Smooth muscle cell (in vitro differentiated cells): ENCODE results near the gene DNAH10. TPM values are rescaled to one million over a fixed set of nuclear protein-coding genes. Genes with fewer than 3 reads are reported as not detected.

Experiments
- DNase-seq: peaks from one replicate; lab custom pipeline; 2025; ENCODE audit not compliant: unreplicated experiment; lab: John Stamatoyannopoulos, UW
- H2AFZ ChIP-seq: fragments of 200-600 bp; sonication (generic); 2 replicates; pipeline ENCODE4 v1.6.0; 2016; ENCODE audit warnings: antibody characterized with exemption, low read depth, mild to moderate bottlenecking
- H3F3A ChIP-seq: fragments of 200-600 bp; sonication (generic); 2 replicates; pipeline ENCODE4 v1.6.0; 2017; ENCODE audit warnings: antibody characterized with exemption, low read depth
- H3K27ac ChIP-seq: fragments of 200-600 bp; sonication (generic); 2 replicates; pipeline ENCODE4 v1.5.1; 2016; ENCODE audit warnings: low read depth, mild to moderate bottlenecking
- H3K27me3 ChIP-seq: fragments of 200-600 bp; sonication (generic); 2 replicates; pipeline ENCODE4 v1.6.1; 2016; ENCODE audit warnings: low read depth, mild to moderate bottlenecking
- H3K36me3 ChIP-seq: fragments of 200-600 bp; sonication (generic); 2 replicates; pipeline ENCODE4 v1.5.1; 2016; ENCODE audit warnings: low read depth
- H3K4me1 ChIP-seq: fragments of 200-600 bp; sonication (generic); 2 replicates; pipeline ENCODE4 v1.5.1; 2016; ENCODE audit warnings: low read depth
- H3K4me2 ChIP-seq: fragments of 200-600 bp; sonication (generic); 2 replicates; pipeline ENCODE4 v1.6.0; 2016; ENCODE audit warnings: mild to moderate bottlenecking
- H3K4me3 ChIP-seq: fragments of 200-600 bp; sonication (generic); 2 replicates; pipeline ENCODE4 v1.5.1; 2016; ENCODE audit warnings: mild to moderate bottlenecking
- H3K79me2 ChIP-seq: fragments of 200-600 bp; sonication (generic); 2 replicates; pipeline ENCODE4 v1.6.0; 2016; ENCODE audit warnings: low read depth, mild to moderate bottlenecking
- H3K9ac ChIP-seq: fragments of 200-600 bp; sonication (generic); 2 replicates; pipeline ENCODE4 v1.6.0; 2016; ENCODE audit warnings: low read depth
- H3K9me3 ChIP-seq: fragments of 200-600 bp; sonication (generic); replicated peaks from 2 replicates; pipeline ENCODE4 v1.5.1; 2016; ENCODE audit warnings: low read depth
- H4K20me1 ChIP-seq: fragments of 200-600 bp; sonication (generic); 2 replicates; pipeline ENCODE4 v1.6.0; 2016; ENCODE audit warnings: low read depth
- CTCF ChIP-seq: fragments of 200-600 bp; sonication (generic); IDR thresholded peaks from 2 replicates; pipeline ENCODE4 v1.5.1; 2017; ENCODE audit warnings: borderline replicate concordance, mild to moderate bottlenecking, antibody characterized with exemption; ENCODE audit not compliant: insufficient read depth, poor library complexity, severe bottlenecking
- WGBS: methylation state at CpG from one replicate; pipeline ENCODE4 v1.1.7; 2016; ENCODE audit warnings: low lambda C conversion rate; 5-methylcytosine and 5-hydroxymethylcytosine counted together
- polyA plus RNA-seq: library from polyadenylated mRNA; unstranded; fragments of >200 nt; fragmentation: Nextera tagmentation; extraction: Ambion mirVana; gene quantifications from 2 replicates; pipeline ENCODE4 v1.2.1, GENCODE V29; 2016
- total RNA-seq: library from RNA; depleted of rRNA; stranded (reverse); fragments of >200 nt; gene quantifications from 2 replicates; pipeline ENCODE4 v1.2.3, GENCODE V29; 2014

Gene DNAH10
- total and polyA plus RNA-seq, 2 experiments from 2014 or later = 1.5 to 2.2 TPM

- no peak for TF ChIP-seq CTCF
- Histone ChIP-seq H3K79me2 (peaks cover 24% of the 10 kb centered on the region), H2AFZ (no peak overlapping the region), H4K20me1 (peaks cover 73% of the 10 kb centered on the region), H3K9me3 (no peaks in the 10 kb centered on the region), H3K27me3 (no peaks in the 10 kb centered on the region), H3K9ac (no peak overlapping the region), H3F3A (no peaks in the 10 kb centered on the region), H3K36me3 (no peaks in the 10 kb centered on the region), H3K4me2 (no peak overlapping the region), H3K4me1 (no peaks in the 10 kb centered on the region), H3K4me3 (no peak overlapping the region), H3K27ac (no peak overlapping the region)
- no peak for DNase-seq
- WGBS = 53% methylated on average over 9 of the region's 9 CpGs
These were observed 196.8 kb downstream of the DNAH10 start for GRCh38 chr12:123958876-123959275.

GRCh38 chr12:123960029-123960735 lies 198.1 kb downstream of the DNAH10 start:
- Histone ChIP-seq H3K27ac (no peak overlapping the region), H3K4me2 (no peak overlapping the region), H2AFZ (no peak overlapping the region), H3K9me3 (no peaks in the 10 kb centered on the region), H3K79me2 (peaks cover 28% of the 10 kb centered on the region), H3K9ac (no peak overlapping the region), H3K36me3 (no peaks in the 10 kb centered on the region), H4K20me1 (peaks cover 84% of the 10 kb centered on the region), H3K4me3 (no peak overlapping the region), H3K4me1 (no peaks in the 10 kb centered on the region), H3K27me3 (no peaks in the 10 kb centered on the region), H3F3A (no peaks in the 10 kb centered on the region)
- 90% methylated on average over 9 of the region's 9 CpGs for WGBS
- DNase-seq = no peak
- no peak for TF ChIP-seq CTCF

- no peak overlapping the region for H3K9ac ChIP-seq
- peaks cover 89% of the 10 kb centered on the region for H4K20me1 ChIP-seq
- no peaks in the 10 kb centered on the region for H3K27me3 ChIP-seq
- H3K9me3 ChIP-seq = no peaks in the 10 kb centered on the region
- H2AFZ ChIP-seq = no peak overlapping the region
- H3K27ac ChIP-seq = no peak overlapping the region
- H3F3A ChIP-seq = no peaks in the 10 kb centered on the region
- no peak for TF ChIP-seq CTCF
- H3K4me1 ChIP-seq = no peaks in the 10 kb centered on the region
- WGBS = 89% methylated on average over 4 of the region's 4 CpGs
- H3K4me3 ChIP-seq = no peak overlapping the region
- H3K36me3 ChIP-seq = no peaks in the 10 kb centered on the region
- H3K79me2 ChIP-seq = peaks cover 32% of the 10 kb centered on the region
- DNase-seq = no peak
- no peak overlapping the region for H3K4me2 ChIP-seq
These were observed 198.8 kb downstream of the DNAH10 start for GRCh38 chr12:123960856-123961255.

- peaks cover 29% of the 10 kb centered on the region for H3K79me2 ChIP-seq
- H4K20me1 ChIP-seq = peaks cover 92% of the 10 kb centered on the region
- WGBS = 89% methylated on average over 12 of the region's 12 CpGs
- H3K27me3 ChIP-seq = no peaks in the 10 kb centered on the region
- no peak overlapping the region for H3K4me3 ChIP-seq
- no peaks in the 10 kb centered on the region for H3F3A ChIP-seq
- H2AFZ ChIP-seq = no peak overlapping the region
- no peaks in the 10 kb centered on the region for H3K36me3 ChIP-seq
- H3K9me3 ChIP-seq = no peaks in the 10 kb centered on the region
- H3K27ac ChIP-seq = no peak overlapping the region
- no peak overlapping the region for H3K9ac ChIP-seq
- no peak for TF ChIP-seq CTCF
- no peak for DNase-seq
- H3K4me2 ChIP-seq = no peak overlapping the region
- H3K4me1 ChIP-seq = no peaks in the 10 kb centered on the region
These were observed 199.7 kb downstream of the DNAH10 start for GRCh38 chr12:123961585-123962345.
